GM21515 (cell line): ENCODE results near the gene PTCRA.
"Not testable (repeated sequence)": the region's sequence is repeated elsewhere in the genome, so short reads cannot be mapped to it uniquely, and the experiment has no call there.

Experiments
- ATAC-seq: cut with Tn5 transposase; IDR thresholded peaks from one replicate; pipeline ENCODE4 v1.9.1; 2021; ENCODE audit not compliant: unreplicated experiment

Gene PTCRA

GRCh38 chr6:42939810-42940167 lies 23.9 kb downstream of the PTCRA start:
- ATAC-seq, result no peak

GRCh38 chr6:42940493-42941045 lies 24.7 kb downstream of the PTCRA start:
- ATAC-seq, result no peak

DNA sequence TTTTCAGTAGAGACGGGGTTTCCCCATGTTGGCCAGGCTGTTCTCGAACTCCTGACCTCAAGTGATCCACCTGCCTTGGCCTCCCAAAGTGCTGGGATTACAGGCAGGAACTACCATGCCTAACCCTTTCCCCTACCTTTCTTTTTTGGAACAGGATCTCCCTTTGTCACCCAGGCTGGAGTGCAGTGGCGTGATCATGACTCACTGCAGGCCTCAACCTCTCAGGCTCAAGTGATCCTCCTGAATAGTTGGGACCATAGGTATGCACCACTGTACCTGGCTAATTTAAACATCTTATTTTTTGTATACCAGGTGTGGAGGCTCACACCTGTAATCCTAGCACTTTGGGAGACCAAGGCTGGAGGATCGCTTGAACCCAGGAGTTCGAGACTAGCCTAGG lies 25.5 kb downstream of the PTCRA start:
- ATAC-seq, result not testable (repeated sequence)

- ATAC-seq, result no peak
These were observed 26.6 kb downstream of the PTCRA start for GRCh38 chr6:42942444-42942843.

- no peak for ATAC-seq
These were observed 32.1 kb downstream of the PTCRA start for GRCh38 chr6:42947950-42948349.

DNA sequence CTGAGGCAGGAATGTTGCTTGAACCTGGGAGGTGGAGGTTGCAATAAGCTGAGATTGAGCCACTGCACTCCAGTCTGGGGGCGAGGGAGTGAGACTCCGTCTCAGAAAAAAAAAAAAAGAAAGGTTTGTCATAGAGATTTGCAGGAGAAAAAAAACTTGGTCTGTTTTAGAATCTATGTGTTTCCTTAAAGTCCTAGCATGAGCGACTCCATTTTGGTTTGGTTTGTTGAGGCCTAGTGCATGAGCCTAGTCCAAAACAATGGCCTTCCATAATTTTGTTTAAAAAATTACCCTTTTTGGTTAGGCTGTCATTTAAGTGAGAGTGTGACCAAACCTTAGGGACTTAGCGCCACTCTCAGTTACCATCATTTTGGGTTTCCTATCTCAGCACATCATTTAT lies 36.5 kb downstream of the PTCRA start:
- no peak for ATAC-seq

DNA sequence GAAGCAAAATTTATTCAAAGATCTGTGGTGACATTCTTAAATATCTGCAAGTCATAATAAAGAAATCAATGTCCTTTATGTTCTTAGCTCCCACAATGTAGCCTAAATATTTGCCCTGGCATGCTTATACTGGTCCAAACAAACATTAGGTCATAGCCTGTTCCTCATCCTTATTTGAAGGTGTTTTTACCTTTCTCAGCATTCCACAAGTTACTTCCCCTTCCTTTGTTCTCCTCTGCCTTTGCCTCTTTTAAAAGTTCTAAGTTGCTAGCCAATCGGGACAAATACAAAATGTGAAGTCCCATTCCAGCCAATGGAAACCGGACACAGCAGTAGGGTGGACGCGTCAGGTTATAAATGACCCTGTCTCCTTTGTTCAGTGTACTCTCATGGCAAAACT lies 38.6 kb downstream of the PTCRA start:
- ATAC-seq, result not testable (repeated sequence)

- no peak for ATAC-seq
These were observed 42.3 kb downstream of the PTCRA start for GRCh38 chr6:42958125-42958524.

GRCh38 chr6:42959917-42960242 lies 44.0 kb downstream of the PTCRA start:
- no peak for ATAC-seq

DNA sequence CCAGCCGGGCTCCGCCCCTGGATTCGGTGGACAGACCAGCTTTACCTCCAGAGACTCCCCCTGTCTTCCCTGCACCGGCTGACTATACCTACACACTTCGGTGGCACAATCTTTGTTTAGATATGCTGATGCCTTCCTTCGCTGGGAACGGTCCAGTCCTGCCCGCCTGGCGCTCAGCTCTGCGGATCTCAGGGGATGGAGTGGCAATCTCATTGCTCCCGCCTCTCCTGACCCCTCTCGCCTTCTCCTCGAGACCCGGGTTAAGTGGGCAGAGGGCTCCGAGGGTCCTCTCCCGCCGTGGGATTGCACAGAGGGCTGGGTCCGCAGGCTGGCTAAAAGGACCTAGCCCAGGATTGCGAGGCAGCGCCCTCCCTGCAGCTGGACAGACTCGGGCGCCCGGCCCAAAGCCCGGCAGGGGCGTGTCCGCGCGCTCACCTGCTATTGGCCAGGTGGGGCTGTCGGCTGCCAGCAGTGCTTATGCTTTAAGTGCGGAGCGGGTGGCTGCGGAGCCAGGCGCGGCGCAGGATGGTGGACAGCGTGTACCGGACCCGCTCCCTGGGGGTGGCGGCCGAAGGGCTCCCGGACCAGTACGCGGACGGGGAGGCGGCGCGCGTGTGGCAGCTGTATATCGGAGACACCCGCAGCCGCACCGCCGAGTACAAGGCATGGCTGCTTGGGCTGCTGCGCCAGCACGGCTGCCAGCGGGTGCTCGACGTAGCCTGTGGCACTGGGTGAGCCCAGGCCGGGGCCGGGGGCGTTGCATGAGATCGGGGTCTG lies 44.6 kb downstream of the PTCRA start, which contains the start of gene GNMT:
GNMT (plus strand) TSS at position 512 of the 777 bp plus-strand sequence; CDS start at position 526, 14 bp downstream.
- no peak for ATAC-seq

- ATAC-seq, result no peak
These were observed 45.2 kb downstream of the PTCRA start for GRCh38 chr6:42961020-42961470.

DNA sequence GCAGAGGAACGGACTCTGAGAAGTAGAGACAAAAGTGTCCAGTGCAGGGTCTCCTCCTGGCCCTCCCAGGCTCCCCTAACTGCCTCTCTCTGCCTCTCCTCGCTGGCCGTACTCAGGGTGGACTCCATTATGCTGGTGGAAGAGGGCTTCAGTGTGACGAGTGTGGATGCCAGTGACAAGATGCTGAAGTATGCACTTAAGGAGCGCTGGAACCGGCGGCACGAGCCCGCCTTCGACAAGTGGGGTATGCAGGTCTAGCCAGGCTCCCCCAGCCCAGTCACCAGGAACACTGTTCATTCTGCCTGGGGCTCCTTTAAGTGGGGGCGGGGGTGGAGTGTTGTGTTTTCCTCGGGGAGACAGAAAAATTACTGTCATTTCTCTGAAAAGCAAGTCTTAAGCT lies 46.2 kb downstream of the PTCRA start:
- no peak for ATAC-seq

- no peak for ATAC-seq
These were observed 46.8 kb downstream of the PTCRA start for GRCh38 chr6:42962502-42963178.

DNA sequence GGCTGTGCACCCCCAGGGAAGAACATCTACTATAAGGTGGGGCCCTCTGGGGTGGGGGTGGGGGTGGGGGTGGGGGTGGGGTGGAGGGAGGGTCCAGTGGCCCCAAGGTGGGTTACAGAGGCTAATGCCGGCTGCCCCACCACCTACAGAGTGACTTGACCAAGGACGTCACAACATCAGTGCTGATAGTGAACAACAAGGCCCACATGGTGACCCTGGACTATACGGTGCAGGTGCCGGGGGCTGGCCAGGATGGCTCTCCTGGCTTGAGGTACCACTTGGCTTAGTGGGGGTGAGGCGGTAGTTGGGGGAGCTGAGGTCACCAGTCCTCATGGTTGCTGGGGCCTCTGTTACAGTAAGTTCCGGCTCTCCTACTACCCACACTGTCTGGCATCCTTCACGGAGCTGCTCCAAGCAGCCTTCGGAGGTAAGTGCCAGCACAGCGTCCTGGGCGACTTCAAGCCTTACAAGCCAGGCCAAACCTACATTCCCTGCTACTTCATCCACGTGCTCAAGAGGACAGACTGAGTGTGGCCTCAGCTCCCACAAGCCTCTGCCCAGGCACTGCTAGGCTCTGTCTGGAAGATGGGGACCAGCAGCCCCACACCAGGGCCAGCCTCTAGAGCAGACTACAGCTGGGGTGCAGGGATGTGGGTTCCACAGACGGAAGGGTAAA lies 47.5 kb downstream of the PTCRA start:
- ATAC-seq, result no peak

DNA sequence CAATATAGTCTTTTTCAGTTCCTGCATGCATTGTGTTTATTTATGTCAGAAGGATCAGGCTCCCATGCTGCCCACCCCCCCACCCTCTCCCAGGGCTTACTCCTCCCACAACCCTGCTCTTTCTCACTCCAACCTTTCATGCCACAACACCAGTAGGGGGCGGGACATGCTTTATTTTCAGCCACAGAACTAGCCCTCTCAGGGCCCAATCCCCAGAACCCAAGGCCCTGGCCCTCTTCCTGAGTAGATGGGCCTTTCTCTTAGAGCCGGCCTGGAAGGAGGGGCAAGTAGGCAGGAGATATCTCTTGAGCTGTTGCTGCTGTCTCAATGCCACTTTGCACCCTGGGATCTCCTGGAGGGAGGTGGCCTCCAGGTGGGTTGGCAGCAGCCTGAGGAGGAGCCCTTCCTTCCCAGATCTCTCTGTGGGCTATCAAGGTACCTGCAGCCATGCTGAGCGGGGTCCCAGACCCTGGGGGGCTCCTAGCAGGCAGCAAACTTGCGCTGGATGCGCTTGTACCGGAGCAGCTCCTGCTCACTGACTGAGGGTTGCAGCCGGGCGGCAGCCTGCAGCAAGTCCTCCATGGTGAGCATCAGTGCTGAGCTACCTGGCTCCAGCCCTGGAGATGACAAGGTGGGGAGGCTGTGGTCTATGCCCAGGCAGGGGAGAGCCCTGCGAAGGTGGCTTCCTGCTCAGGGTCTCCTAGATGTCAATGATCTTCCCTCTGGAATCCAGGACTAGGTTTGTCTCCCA lies 48.2 kb downstream of the PTCRA start:
- no peak for ATAC-seq

DNA sequence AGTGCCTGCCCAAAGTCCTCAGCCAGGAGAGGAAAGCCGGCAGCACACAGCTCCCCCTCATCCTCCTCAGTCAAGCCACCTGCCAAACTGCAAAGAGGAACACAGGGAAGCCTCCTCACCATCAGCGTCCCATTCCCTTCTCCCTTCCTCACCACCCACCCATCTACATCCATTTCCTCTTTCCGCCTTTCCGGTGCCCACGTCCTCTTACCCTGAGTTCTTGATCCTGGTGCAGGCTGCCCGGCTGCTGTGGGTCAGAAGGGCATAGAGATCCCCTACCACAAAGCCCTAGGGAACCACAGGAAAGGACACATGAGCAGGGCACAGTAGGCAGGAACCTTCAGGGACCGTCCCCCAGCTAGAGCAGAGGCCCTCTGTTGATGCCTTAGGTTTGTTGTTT lies 50.7 kb downstream of the PTCRA start:
- ATAC-seq, result no peak

GRCh38 chr6:42967228-42967627 lies 51.4 kb downstream of the PTCRA start:
- no peak for ATAC-seq

- ATAC-seq, result no peak
These were observed 52.4 kb downstream of the PTCRA start for GRCh38 chr6:42968126-42968701.

DNA sequence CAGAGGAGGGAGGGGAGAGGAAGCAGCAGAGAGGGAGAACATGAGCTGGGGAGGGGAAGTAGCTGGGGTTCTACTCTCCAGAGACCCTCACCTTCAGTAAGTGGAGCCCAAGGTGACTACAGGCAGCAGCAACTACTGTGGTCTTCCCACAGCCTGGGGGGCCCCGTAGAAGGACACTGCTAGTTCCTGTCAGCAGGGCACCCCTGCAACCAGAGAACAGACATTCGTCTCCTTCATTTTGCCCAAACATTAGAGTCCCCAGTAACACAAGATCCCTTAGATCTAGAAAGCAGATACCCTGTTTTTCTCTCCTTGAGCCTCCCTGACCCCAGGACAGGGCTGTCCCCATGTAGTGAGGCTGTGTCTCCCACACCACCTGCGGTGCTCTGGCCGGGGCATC lies 52.9 kb downstream of the PTCRA start:
- no peak for ATAC-seq

GRCh38 chr6:42969431-42969830 lies 53.6 kb downstream of the PTCRA start:
- no peak for ATAC-seq

DNA sequence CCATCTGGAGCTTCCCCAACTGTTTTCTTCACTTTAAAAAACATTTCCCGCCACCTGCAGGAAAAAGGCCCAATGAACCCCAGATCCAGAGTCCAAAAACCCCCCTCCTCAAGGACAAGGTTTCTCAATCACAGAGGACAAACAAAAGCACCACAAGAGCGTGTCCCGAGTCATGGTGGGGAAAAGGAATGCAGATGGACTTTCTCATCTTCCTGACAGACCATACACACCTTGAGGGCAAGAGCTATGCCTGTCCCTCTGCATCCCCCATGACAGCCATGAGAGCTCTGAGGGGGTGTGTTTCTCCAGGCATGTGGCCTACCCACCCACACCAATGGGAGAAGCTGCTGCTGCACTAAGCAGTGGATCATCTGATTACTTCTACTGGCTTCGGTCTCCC lies 54.1 kb downstream of the PTCRA start:
- no peak for ATAC-seq
